Naive thymus-derived CD8-positive, alpha-beta T cell (primary cell): ENCODE results near the gene STT3B. TPM values are rescaled to one million over a fixed set of nuclear protein-coding genes. Genes with fewer than 3 reads are reported as not detected.

Experiments used
- ATAC-seq, 2 donors: fragments of 150-1000 bp; cut with Tn5 transposase in 1 of 2; sonication (Bioruptor Pico), chemical (Tn5 transposase) in 1 of 2; 1 replicate in 1 of 2; 2 replicates in 1 of 2; pipeline ENCODE4 v1.10.0; 2021; ENCODE audit warnings: mild to moderate bottlenecking in 2 of 2, moderate library complexity in 2 of 2
- POLR2A ChIA-PET: fragments of 350-600 bp; sonication (Branson Sonifier 250); formaldehyde crosslinking; loops from one replicate; lab custom pipeline; 2021; ENCODE audit warnings: antibody characterized with exemption; lab: Charles Lee
- DNase-seq, 10 donors: peaks; one replicate each; pipeline versions ENCODE4 v3.0.0 to v3.0.0-alpha.2; 2020 to 2022
- H3K27ac Mint-ChIP-seq, 10 donors: one replicate each; pipeline ENCODE4 v1.8.0; 2020 to 2022; ENCODE audit warnings: mild to moderate bottlenecking in 10 of 10, mixed read lengths in 10 of 10, moderate library complexity in 4 of 10, inconsistent platforms in 1 of 10
- H3K27me3 Mint-ChIP-seq, 5 donors: one replicate each; pipeline ENCODE4 v1.8.0; 2021 to 2022; ENCODE audit warnings: mixed read lengths in 5 of 5
- H3K36me3 Mint-ChIP-seq, 3 donors: one replicate each; pipeline ENCODE4 v1.8.0; 2020 to 2022; ENCODE audit warnings: mixed read lengths in 3 of 3, mild to moderate bottlenecking in 2 of 3, inconsistent platforms in 1 of 3
- H3K4me1 Mint-ChIP-seq, 4 donors: one replicate each; pipeline ENCODE4 v1.8.0; 2021 to 2022; ENCODE audit warnings: mixed read lengths in 4 of 4
- H3K4me3 Mint-ChIP-seq, 10 donors: one replicate each; pipeline ENCODE4 v1.8.0; 2020 to 2022; ENCODE audit warnings: mild to moderate bottlenecking in 10 of 10, mixed read lengths in 10 of 10, moderate library complexity in 6 of 10, inconsistent platforms in 1 of 10
- H3K9me3 Mint-ChIP-seq, 9 donors: one replicate each; pipeline ENCODE4 v1.8.0; 2020 to 2022; ENCODE audit warnings: mixed read lengths in 9 of 9, mild to moderate bottlenecking in 3 of 9, inconsistent platforms in 1 of 9, moderate library complexity in 1 of 9
- polyA plus RNA-seq, 3 donors: library from polyadenylated mRNA; unstranded; fragments of 300-500 nt; fragmentation: Illumina TruSeq; gene quantifications; one replicate each; pipeline ENCODE4 v1.2.3, GENCODE V29; 2021
- total RNA-seq, 8 experiments: library from RNA in 2 of 8; stranded (reverse) in 2 of 8; gene quantifications; one replicate each; pipeline ENCODE4 v1.2.3 and lab custom pipeline; 2021 to 2026

STT3B gene
- total and polyA plus RNA-seq, 5 experiments from 2014 or later, result 85.1 to 108 (median 103) TPM

GRCh38 chr3:31538801-31539200 is 6.1 kb downstream of the STT3B start:
- DNase-seq (no peak), ATAC-seq (no peak)
- Mint-ChIP-seq H3K27me3 (no peaks in the 10 kb centered on the region), H3K36me3 (peaks cover 4 to 29% (median 10%) of the 10 kb centered on the region in 3 donors), H3K4me3 (peak overlapping the region; percentile 37 to 99 (median 54)), H3K9me3 (no peaks in the 10 kb centered on the region), H3K4me1 (peaks cover 24 to 89% (median 77%) of the 10 kb centered on the region in 4 donors), H3K27ac (peak overlapping the region in 5 of 10 donors; percentile 30 to 66 (median 36))
- POLR2A ChIA-PET, result no interaction called here

GRCh38 chr3:31539275-31539674 is 6.5 kb downstream of the STT3B start:
- peaks cover 24 to 91% (median 80%) of the 10 kb centered on the region in 4 donors for H3K4me1 Mint-ChIP-seq
- H3K27me3 Mint-ChIP-seq, result no peaks in the 10 kb centered on the region
- ATAC-seq (no peak), DNase-seq (no peak)
- H3K4me3 Mint-ChIP-seq, result peak overlapping the region; percentile 5 to 99 (median 44)
- POLR2A ChIA-PET, result no interaction called here
- H3K9me3 Mint-ChIP-seq, result no peaks in the 10 kb centered on the region
- peak overlapping the region in 6 of 10 donors; percentile 0 to 66 (median 40) for H3K27ac Mint-ChIP-seq
- H3K36me3 Mint-ChIP-seq, result peaks cover 4 to 29% (median 10%) of the 10 kb centered on the region in 3 donors

GRCh38 chr3:31541089-31541488 is 8.4 kb downstream of the STT3B start:
- H3K4me1 Mint-ChIP-seq, result peaks cover 30 to 94% (median 87%) of the 10 kb centered on the region in 4 donors
- peak overlapping the region in 8 of 10 donors; percentile 1 to 65 (median 33) for H3K4me3 Mint-ChIP-seq
- no peaks in the 10 kb centered on the region for H3K9me3 Mint-ChIP-seq
- H3K27me3 Mint-ChIP-seq, result no peaks in the 10 kb centered on the region
- POLR2A ChIA-PET, result no interaction called here
- H3K27ac Mint-ChIP-seq, result peak overlapping the region in 5 of 10 donors; percentile 12 to 58 (median 33)
- peak in 3 of 10 donors; percentile 35 to 54 (median 50) for DNase-seq
- ATAC-seq, result peak; percentile 76 to 97
- peaks cover 4 to 29% (median 10%) of the 10 kb centered on the region in 3 donors for H3K36me3 Mint-ChIP-seq

GRCh38 chr3:31542246-31542645 is 9.5 kb downstream of the STT3B start:
- DNase-seq (no peak), ATAC-seq (no peak)
- Mint-ChIP-seq H3K4me1 (peaks cover 32 to 93% (median 87%) of the 10 kb centered on the region in 4 donors), H3K27ac (peak overlapping the region in 4 of 10 donors; percentile 27 to 67 (median 40)), H3K27me3 (no peaks in the 10 kb centered on the region), H3K9me3 (no peaks in the 10 kb centered on the region), H3K4me3 (peak overlapping the region in 6 of 10 donors; percentile 5 to 50 (median 44)), H3K36me3 (peaks cover 4 to 29% (median 10%) of the 10 kb centered on the region in 3 donors)
- POLR2A ChIA-PET, result interaction anchor here (1.0 kb wide), 1 partner anchor 10 kb away, joined by 4 read pairs; the partner anchor contains the start of gene STT3B

- ATAC-seq (no peak), DNase-seq (no peak)
- H3K27ac Mint-ChIP-seq, result peak overlapping the region in 4 of 10 donors; percentile 30 to 74 (median 69)
- POLR2A ChIA-PET, result interaction anchor here (3.2 kb wide), 1 partner anchor 10 kb away, joined by 23 read pairs; the partner anchor contains the start of gene STT3B
- no peaks in the 10 kb centered on the region for H3K9me3 Mint-ChIP-seq
- H3K27me3 Mint-ChIP-seq, result no peaks in the 10 kb centered on the region
- H3K4me3 Mint-ChIP-seq, result peak overlapping the region in 7 of 10 donors; percentile 0 to 45 (median 11)
- H3K36me3 Mint-ChIP-seq, result peaks cover 0 to 24% (median 10%) of the 10 kb centered on the region in 3 donors
- H3K4me1 Mint-ChIP-seq, result peaks cover 29 to 91% (median 86%) of the 10 kb centered on the region in 4 donors
Observed at GRCh38 chr3:31543375-31543774, 10.7 kb downstream of the STT3B start.

GRCh38 chr3:31544634-31545033 is 11.9 kb downstream of the STT3B start:
- Mint-ChIP-seq H3K27ac (peak overlapping the region in 8 of 10 donors; percentile 5 to 68 (median 44)), H3K4me1 (peaks cover 29 to 88% (median 80%) of the 10 kb centered on the region in 4 donors), H3K9me3 (no peaks in the 10 kb centered on the region), H3K36me3 (peaks cover 0 to 19% (median 10%) of the 10 kb centered on the region in 3 donors), H3K27me3 (no peaks in the 10 kb centered on the region), H3K4me3 (peak overlapping the region; percentile 10 to 66 (median 48))
- POLR2A ChIA-PET, result interaction anchor here (1.0 to 3.2 kb wide), 2 partner anchors 12 to 17 kb away, joined by 3 to 23 read pairs; partner anchors contain the start of gene STT3B
- DNase-seq, result no peak
- ATAC-seq, result no peak

- DNase-seq (no peak), ATAC-seq (no peak)
- H3K27me3 Mint-ChIP-seq, result no peaks in the 10 kb centered on the region
- peaks cover 0 to 16% (median 10%) of the 10 kb centered on the region in 3 donors for H3K36me3 Mint-ChIP-seq
- POLR2A ChIA-PET, result interaction anchor here (1.0 to 3.2 kb wide), 2 partner anchors 10 to 13 kb away, joined by 4 to 23 read pairs; partner anchors contain the start of gene STT3B
- H3K4me3 Mint-ChIP-seq, result peak overlapping the region in 6 of 10 donors; percentile 24 to 34 (median 30)
- peak overlapping the region in 6 of 10 donors; percentile 1 to 68 (median 52) for H3K27ac Mint-ChIP-seq
- H3K4me1 Mint-ChIP-seq, result peaks cover 37 to 90% (median 82%) of the 10 kb centered on the region in 4 donors
- no peaks in the 10 kb centered on the region for H3K9me3 Mint-ChIP-seq
Observed at GRCh38 chr3:31546162-31546561, 13.4 kb downstream of the STT3B start.

- Mint-ChIP-seq H3K36me3 (peaks cover 0 to 11% (median 8%) of the 10 kb centered on the region in 3 donors), H3K4me1 (peaks cover 39 to 91% (median 84%) of the 10 kb centered on the region in 4 donors), H3K27me3 (no peaks in the 10 kb centered on the region), H3K4me3 (peak overlapping the region in 3 of 10 donors; percentile 19 to 26 (median 26)), H3K27ac (peak overlapping the region in 4 of 10 donors; percentile 33 to 70 (median 60)), H3K9me3 (no peaks in the 10 kb centered on the region)
- DNase-seq (no peak), ATAC-seq (no peak)
- POLR2A ChIA-PET, result interaction anchor here (3.2 kb wide), 1 partner anchor 14 kb away, joined by 23 read pairs; the partner anchor contains the start of gene STT3B
Observed at GRCh38 chr3:31546725-31547124, 14.0 kb downstream of the STT3B start.

- peak in 3 of 10 donors; percentile 15 to 41 (median 34) for DNase-seq
- Mint-ChIP-seq H3K27me3 (no peaks in the 10 kb centered on the region), H3K36me3 (no peaks in the 10 kb centered on the region), H3K27ac (peak overlapping the region in 8 of 10 donors; percentile 1 to 44 (median 19)), H3K9me3 (peaks cover 0 to 7% (median 0%) of the 10 kb centered on the region in 9 donors), H3K4me1 (peaks cover 42 to 87% (median 80%) of the 10 kb centered on the region in 4 donors), H3K4me3 (peak overlapping the region in 8 of 10 donors; percentile 8 to 62 (median 27))
- POLR2A ChIA-PET, result interaction anchor here (1.4 kb wide), 1 partner anchor 18 kb away, joined by 7 read pairs; the partner anchor contains the start of gene STT3B
- peak; percentile 71 to 76 for ATAC-seq
Observed at GRCh38 chr3:31550452-31551251, 17.9 kb downstream of the STT3B start.

GRCh38 chr3:31551646-31552045 is 18.9 kb downstream of the STT3B start:
- peak overlapping the region in 3 of 10 donors; percentile 1 to 42 (median 16) for H3K4me3 Mint-ChIP-seq
- H3K36me3 Mint-ChIP-seq, result peaks cover 0 to 7% (median 0%) of the 10 kb centered on the region in 3 donors
- no peak for DNase-seq
- ATAC-seq, result no peak
- POLR2A ChIA-PET, result interaction anchor here (1.1 kb wide), 1 partner anchor 19 kb away, joined by 3 read pairs; the partner anchor contains the start of gene STT3B
- peaks cover 0 to 7% (median 0%) of the 10 kb centered on the region in 9 donors for H3K9me3 Mint-ChIP-seq
- H3K4me1 Mint-ChIP-seq, result peaks cover 43 to 86% (median 80%) of the 10 kb centered on the region in 4 donors
- no peaks in the 10 kb centered on the region for H3K27me3 Mint-ChIP-seq
- peak overlapping the region in 3 of 10 donors; percentile 4 to 36 (median 7) for H3K27ac Mint-ChIP-seq

- Mint-ChIP-seq H3K27me3 (no peaks in the 10 kb centered on the region), H3K36me3 (peaks cover 0 to 9% (median 2%) of the 10 kb centered on the region in 3 donors), H3K4me3 (peak overlapping the region in 1 of 10 donors; percentile 16), H3K9me3 (peaks cover 0 to 11% (median 0%) of the 10 kb centered on the region in 9 donors), H3K4me1 (peaks cover 45 to 87% (median 80%) of the 10 kb centered on the region in 4 donors), H3K27ac (peak overlapping the region in 1 of 10 donors; percentile 4)
- no peak for DNase-seq
- ATAC-seq, result no peak
- POLR2A ChIA-PET, result interaction anchor here (1.1 kb wide), 1 partner anchor 19 kb away, joined by 3 read pairs; the partner anchor contains the start of gene STT3B
Observed at GRCh38 chr3:31552103-31552502, 19.4 kb downstream of the STT3B start.

- Mint-ChIP-seq H3K9me3 (peaks cover 0 to 19% (median 2%) of the 10 kb centered on the region in 9 donors), H3K4me3 (no peak overlapping the region)
Observed at GRCh38 chr3:31553258-31553657, 20.5 kb downstream of the STT3B start.

More at GRCh38 chr3:31553258-31553657, 20.5 kb downstream of the STT3B start:
- POLR2A ChIA-PET, result interaction anchor here (2.2 kb wide), 1 partner anchor 20 kb away, joined by 8 read pairs; the partner anchor contains the start of gene STT3B
- no peak overlapping the region for H3K27ac Mint-ChIP-seq
- ATAC-seq (no peak), DNase-seq (no peak)
- H3K36me3 Mint-ChIP-seq, result peaks cover 0 to 13% (median 4%) of the 10 kb centered on the region in 3 donors
- no peaks in the 10 kb centered on the region for H3K27me3 Mint-ChIP-seq
- H3K4me1 Mint-ChIP-seq, result peaks cover 50 to 84% (median 78%) of the 10 kb centered on the region in 4 donors
